C4-2B (cell line): ENCODE data around the gene TM9SF1.

Experiments used
- ZFX ChIP-seq: fragments of 450-650 bp; IDR thresholded peaks from 2 replicates; pipeline ENCODE4 v1.6.1; 2017
- TF ChIP-seq, protein P1 (sequence below): fragments of 450-650 bp; conservative IDR thresholded peaks from 2 replicates; pipeline ENCODE4 v1.5.1; 2017; ENCODE audit warnings: mild to moderate bottlenecking

DNA sequence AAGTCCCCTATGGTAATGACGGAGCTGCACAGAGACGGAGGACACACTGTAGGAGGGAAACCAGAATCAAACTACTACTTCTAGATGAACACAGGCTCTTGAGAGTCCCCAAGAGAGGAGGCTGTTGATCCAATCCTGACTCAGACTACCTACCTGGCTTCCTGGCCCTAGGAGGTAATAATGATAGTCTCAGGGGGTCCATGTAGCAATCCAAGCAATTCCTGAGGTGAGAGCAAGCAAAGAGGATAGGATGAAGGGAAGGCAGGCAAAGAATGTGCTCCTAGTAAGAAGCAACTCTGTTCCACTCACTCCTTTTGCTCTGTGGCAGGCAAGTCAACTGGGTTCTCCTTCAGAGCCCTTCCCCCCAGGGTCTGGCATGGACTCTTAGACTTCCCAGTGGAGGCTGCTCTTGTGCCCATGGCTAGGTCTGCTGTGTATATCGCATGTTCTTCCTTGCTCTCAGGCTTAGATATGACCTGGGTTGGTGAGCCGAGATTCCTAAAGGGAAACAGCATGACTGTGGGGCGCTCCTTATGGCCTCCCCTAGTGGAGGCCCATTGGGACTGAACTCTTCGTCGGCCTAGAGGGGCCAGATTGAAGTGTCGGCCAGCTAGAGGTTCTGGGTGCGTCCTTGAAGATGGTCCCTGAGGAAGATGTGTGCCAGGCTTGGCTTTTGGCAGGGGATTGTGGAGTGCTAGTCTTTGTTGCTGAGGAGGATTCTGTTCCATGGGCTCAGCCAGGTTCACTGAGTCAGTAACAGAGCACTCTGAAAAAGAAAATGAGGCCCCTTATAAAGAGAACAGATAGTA lies 45.1 kb upstream of the TM9SF1 start:
- TF ChIP-seq, protein P1, sequence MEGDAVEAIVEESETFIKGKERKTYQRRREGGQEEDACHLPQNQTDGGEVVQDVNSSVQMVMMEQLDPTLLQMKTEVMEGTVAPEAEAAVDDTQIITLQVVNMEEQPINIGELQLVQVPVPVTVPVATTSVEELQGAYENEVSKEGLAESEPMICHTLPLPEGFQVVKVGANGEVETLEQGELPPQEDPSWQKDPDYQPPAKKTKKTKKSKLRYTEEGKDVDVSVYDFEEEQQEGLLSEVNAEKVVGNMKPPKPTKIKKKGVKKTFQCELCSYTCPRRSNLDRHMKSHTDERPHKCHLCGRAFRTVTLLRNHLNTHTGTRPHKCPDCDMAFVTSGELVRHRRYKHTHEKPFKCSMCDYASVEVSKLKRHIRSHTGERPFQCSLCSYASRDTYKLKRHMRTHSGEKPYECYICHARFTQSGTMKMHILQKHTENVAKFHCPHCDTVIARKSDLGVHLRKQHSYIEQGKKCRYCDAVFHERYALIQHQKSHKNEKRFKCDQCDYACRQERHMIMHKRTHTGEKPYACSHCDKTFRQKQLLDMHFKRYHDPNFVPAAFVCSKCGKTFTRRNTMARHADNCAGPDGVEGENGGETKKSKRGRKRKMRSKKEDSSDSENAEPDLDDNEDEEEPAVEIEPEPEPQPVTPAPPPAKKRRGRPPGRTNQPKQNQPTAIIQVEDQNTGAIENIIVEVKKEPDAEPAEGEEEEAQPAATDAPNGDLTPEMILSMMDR: no peak
- TF ChIP-seq ZFX: no peak
